Measurements from ENCODE around the gene AP4S1. TPM values are rescaled to one million over a fixed set of nuclear protein-coding genes. Genes with fewer than 3 reads are reported as not detected.
"Not testable (repeated sequence)": the region's sequence is repeated elsewhere in the genome, so short reads cannot be mapped to it uniquely, and the experiment has no call there.

Gene AP4S1
- total RNA-seq, 2 donors from 2014 or later: 4.3 to 5.9 TPM

- Mint-ChIP-seq H3K9me3 (no peaks in the 10 kb centered on the region), H3K27ac (no peak overlapping the region), H3K27me3 (no peaks in the 10 kb centered on the region), H3K4me3 (no peak overlapping the region), H3K4me1 (no peaks in the 10 kb centered on the region), H3K36me3 (ENCODE audit: low read depth) (peaks cover 20% of the 10 kb centered on the region)
- no peak for ATAC-seq (replicated peaks)
Measured at GRCh38 chr14:31075144-31075543, 49.7 kb downstream of the AP4S1 start.

GRCh38 chr14:31078766-31079165 lies 53.3 kb downstream of the AP4S1 start:
- H3K27me3 Mint-ChIP-seq: no peaks in the 10 kb centered on the region
- peaks cover 21% of the 10 kb centered on the region for H3K36me3 Mint-ChIP-seq (ENCODE audit: low read depth)
- no peak overlapping the region for H3K27ac Mint-ChIP-seq
- H3K4me3 Mint-ChIP-seq: no peak overlapping the region
- ATAC-seq (replicated peaks): no peak
- no peaks in the 10 kb centered on the region for H3K4me1 Mint-ChIP-seq
- no peaks in the 10 kb centered on the region for H3K9me3 Mint-ChIP-seq

GRCh38 chr14:31080056-31080455 lies 54.6 kb downstream of the AP4S1 start:
- Mint-ChIP-seq H3K9me3 (no peaks in the 10 kb centered on the region), H3K4me1 (no peaks in the 10 kb centered on the region), H3K27me3 (no peaks in the 10 kb centered on the region), H3K4me3 (no peak overlapping the region), H3K27ac (no peak overlapping the region), H3K36me3 (ENCODE audit: low read depth) (peaks cover 18% of the 10 kb centered on the region)
- ATAC-seq (replicated peaks): no peak

- ATAC-seq (replicated peaks): no peak
- Mint-ChIP-seq H3K9me3 (no peaks in the 10 kb centered on the region), H3K4me3 (no peak overlapping the region)
Measured at GRCh38 chr14:31080484-31080883, 55.0 kb downstream of the AP4S1 start.

GRCh38 chr14:31083781-31084180 lies 58.3 kb downstream of the AP4S1 start:
- Mint-ChIP-seq H3K4me1 (no peaks in the 10 kb centered on the region), H3K4me3 (no peak overlapping the region), H3K36me3 (ENCODE audit: low read depth) (peaks cover 13% of the 10 kb centered on the region), H3K27me3 (no peaks in the 10 kb centered on the region), H3K27ac (no peak overlapping the region), H3K9me3 (no peaks in the 10 kb centered on the region)
- ATAC-seq (replicated peaks): no peak

More at GRCh38 chr14:31080484-31080883, 55.0 kb downstream of the AP4S1 start:
- no peaks in the 10 kb centered on the region for H3K4me1 Mint-ChIP-seq
- no peak overlapping the region for H3K27ac Mint-ChIP-seq
- no peaks in the 10 kb centered on the region for H3K27me3 Mint-ChIP-seq
- peaks cover 14% of the 10 kb centered on the region for H3K36me3 Mint-ChIP-seq (ENCODE audit: low read depth)

- no peaks in the 10 kb centered on the region for H3K4me1 Mint-ChIP-seq
Measured at GRCh38 chr14:31084385-31084784, 58.9 kb downstream of the AP4S1 start.

GRCh38 chr14:31085027-31085426 lies 59.6 kb downstream of the AP4S1 start:
- ATAC-seq (replicated peaks): no peak
- Mint-ChIP-seq H3K36me3 (ENCODE audit: low read depth) (peaks cover 13% of the 10 kb centered on the region), H3K27me3 (no peaks in the 10 kb centered on the region), H3K4me1 (no peaks in the 10 kb centered on the region), H3K4me3 (no peak overlapping the region), H3K27ac (no peak overlapping the region), H3K9me3 (no peaks in the 10 kb centered on the region)

More at GRCh38 chr14:31084385-31084784, 58.9 kb downstream of the AP4S1 start:
- ATAC-seq (replicated peaks): no peak
- H3K9me3 Mint-ChIP-seq: no peaks in the 10 kb centered on the region
- H3K4me3 Mint-ChIP-seq: no peak overlapping the region
- peaks cover 13% of the 10 kb centered on the region for H3K36me3 Mint-ChIP-seq (ENCODE audit: low read depth)
- H3K27me3 Mint-ChIP-seq: no peaks in the 10 kb centered on the region
- no peak overlapping the region for H3K27ac Mint-ChIP-seq

- H3K9me3 Mint-ChIP-seq; H3K27me3 Mint-ChIP-seq; H3K36me3 Mint-ChIP-seq (ENCODE audit: low read depth); H3K27ac Mint-ChIP-seq; H3K4me1 Mint-ChIP-seq; ATAC-seq (replicated peaks); H3K4me3 Mint-ChIP-seq: not testable (repeated sequence)
Measured at GRCh38 chr14:31086466-31086865, 61.0 kb downstream of the AP4S1 start.

- no peaks in the 10 kb centered on the region for H3K27me3 Mint-ChIP-seq
- peak overlapping the region; percentile 7 for H3K27ac Mint-ChIP-seq
- H3K4me1 Mint-ChIP-seq: no peaks in the 10 kb centered on the region
- no peaks in the 10 kb centered on the region for H3K9me3 Mint-ChIP-seq
- H3K4me3 Mint-ChIP-seq: no peak overlapping the region
- ATAC-seq (replicated peaks): no peak
- no peaks in the 10 kb centered on the region for H3K36me3 Mint-ChIP-seq (ENCODE audit: low read depth)
Measured at GRCh38 chr14:31090883-31091764, 65.7 kb downstream of the AP4S1 start.

- H3K4me1 Mint-ChIP-seq: no peaks in the 10 kb centered on the region
- no peak overlapping the region for H3K4me3 Mint-ChIP-seq
- ATAC-seq (replicated peaks): no peak
- no peaks in the 10 kb centered on the region for H3K27me3 Mint-ChIP-seq
- peaks cover 1% of the 10 kb centered on the region for H3K36me3 Mint-ChIP-seq (ENCODE audit: low read depth)
- no peaks in the 10 kb centered on the region for H3K9me3 Mint-ChIP-seq
- peak overlapping the region; percentile 60 for H3K27ac Mint-ChIP-seq
Measured at GRCh38 chr14:31092160-31092708, 66.8 kb downstream of the AP4S1 start.

GRCh38 chr14:31093884-31094839 lies 68.7 kb downstream of the AP4S1 start:
- H3K27ac Mint-ChIP-seq; H3K4me1 Mint-ChIP-seq; H3K4me3 Mint-ChIP-seq; H3K9me3 Mint-ChIP-seq; ATAC-seq (replicated peaks); H3K27me3 Mint-ChIP-seq: not testable (repeated sequence)
- peaks cover 21% of the 10 kb centered on the region for H3K36me3 Mint-ChIP-seq (ENCODE audit: low read depth)

GRCh38 chr14:31095817-31096216 lies 70.4 kb downstream of the AP4S1 start:
- H3K4me1 Mint-ChIP-seq; ATAC-seq (replicated peaks); H3K27ac Mint-ChIP-seq; H3K27me3 Mint-ChIP-seq; H3K4me3 Mint-ChIP-seq; H3K9me3 Mint-ChIP-seq: not testable (repeated sequence)
- peaks cover 37% of the 10 kb centered on the region for H3K36me3 Mint-ChIP-seq (ENCODE audit: low read depth)

GRCh38 chr14:31096255-31096654 lies 70.8 kb downstream of the AP4S1 start:
- ATAC-seq (replicated peaks): no peak
- no peaks in the 10 kb centered on the region for H3K27me3 Mint-ChIP-seq
- no peaks in the 10 kb centered on the region for H3K4me1 Mint-ChIP-seq
- no peak overlapping the region for H3K27ac Mint-ChIP-seq
- H3K4me3 Mint-ChIP-seq: no peak overlapping the region
- H3K9me3 Mint-ChIP-seq: no peaks in the 10 kb centered on the region
- peaks cover 42% of the 10 kb centered on the region for H3K36me3 Mint-ChIP-seq (ENCODE audit: low read depth)

- peaks cover 50% of the 10 kb centered on the region for H3K36me3 Mint-ChIP-seq (ENCODE audit: low read depth)
- no peak for ATAC-seq (replicated peaks)
- no peak overlapping the region for H3K4me3 Mint-ChIP-seq
- H3K4me1 Mint-ChIP-seq: no peaks in the 10 kb centered on the region
- H3K9me3 Mint-ChIP-seq: no peaks in the 10 kb centered on the region
- H3K27ac Mint-ChIP-seq: no peak overlapping the region
- H3K27me3 Mint-ChIP-seq: no peaks in the 10 kb centered on the region
Measured at GRCh38 chr14:31097081-31097480, 71.6 kb downstream of the AP4S1 start.
